NCI-H2196 (cell line): Measurements from ENCODE around the gene IL6ST.
"Not testable (repeated sequence)": the region's sequence is repeated elsewhere in the genome, so short reads cannot be mapped to it uniquely, and the experiment has no call there.

Experiments
- DNase-seq: peaks from one replicate; lab custom pipeline; 2025; ENCODE audit not compliant: unreplicated experiment; lab: John Stamatoyannopoulos, UW

IL6ST gene

DNA sequence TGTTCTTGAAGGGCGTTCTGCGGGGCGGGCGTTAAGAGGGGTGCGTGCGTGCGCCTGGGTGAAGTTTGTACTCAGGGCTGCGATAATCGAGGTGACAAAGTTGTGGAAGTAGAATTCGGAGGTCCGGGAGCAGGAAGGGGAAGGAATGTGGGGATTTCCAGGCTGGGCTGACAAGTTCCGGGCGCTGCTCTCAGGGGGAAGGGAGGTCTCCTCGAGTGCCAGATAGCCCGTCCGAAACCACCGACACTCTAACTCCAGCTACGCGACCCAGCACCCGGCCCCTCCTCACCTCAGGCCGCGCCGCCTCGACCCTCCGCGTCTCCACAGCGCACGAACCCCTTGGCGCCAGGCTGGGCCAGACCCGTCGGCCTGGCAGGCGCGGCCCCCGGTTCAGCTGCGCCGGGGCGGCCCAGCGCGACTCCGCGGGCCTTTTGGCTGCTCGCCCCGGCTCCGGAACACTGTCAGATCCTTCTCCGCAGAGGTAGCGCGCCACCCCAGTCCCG, at the start of gene IL6ST:
Gene IL6ST (minus strand): TSS at position 469 of the 503 bp plus-strand sequence. CDS start 18,685 bp downstream, outside the sequence.
- no peak for DNase-seq

- DNase-seq, result no peak
These were observed 45.2 kb upstream of the IL6ST start for GRCh38 chr5:56039985-56040384.

DNA sequence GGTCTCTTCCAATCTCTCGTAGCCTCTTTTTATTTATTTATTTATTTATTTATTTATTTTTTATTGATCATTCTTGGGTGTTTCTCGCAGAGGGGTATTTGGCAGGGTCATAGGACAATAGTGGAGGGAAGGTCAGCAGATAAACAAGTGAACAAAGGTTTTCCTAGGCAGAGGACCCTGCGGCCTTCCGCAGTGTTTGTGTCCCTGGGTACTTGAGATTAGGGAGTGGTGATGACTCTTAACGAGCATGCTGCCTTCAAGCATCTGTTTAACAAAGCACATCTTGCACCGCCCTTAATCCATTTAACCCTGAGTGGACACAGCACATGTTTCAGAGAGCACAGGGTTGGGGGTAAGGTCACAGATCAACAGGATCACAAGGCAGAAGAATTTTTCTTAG, 43.4 kb upstream of the IL6ST start:
- not testable (repeated sequence) for DNase-seq

DNA sequence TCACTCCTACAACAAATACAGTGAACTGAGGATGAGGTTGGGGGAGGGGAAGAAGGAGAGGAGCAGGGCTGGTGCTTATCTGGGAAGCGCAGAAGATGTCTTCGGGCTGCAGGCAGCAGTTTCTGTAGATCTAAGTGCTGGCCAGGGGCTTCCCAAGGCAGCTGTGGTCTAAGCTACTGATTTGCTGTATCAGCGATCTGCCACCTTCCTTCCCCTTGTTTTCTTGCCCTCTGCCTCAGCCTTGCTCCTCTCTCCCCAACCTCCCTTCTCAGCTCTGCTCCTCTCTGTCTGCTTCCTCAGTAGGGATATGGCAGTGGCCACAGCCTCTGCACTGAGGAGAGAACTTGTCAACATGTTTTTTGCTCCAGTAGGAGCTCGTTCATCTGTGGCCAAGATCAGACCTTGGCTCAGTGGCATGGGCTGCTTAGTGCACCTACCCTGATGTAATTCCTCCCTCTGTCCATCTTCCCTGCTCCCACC, 42.8 kb upstream of the IL6ST start:
- DNase-seq, result no peak

- DNase-seq, result not testable (repeated sequence)
These were observed 40.6 kb upstream of the IL6ST start for GRCh38 chr5:56035394-56035793.

DNA sequence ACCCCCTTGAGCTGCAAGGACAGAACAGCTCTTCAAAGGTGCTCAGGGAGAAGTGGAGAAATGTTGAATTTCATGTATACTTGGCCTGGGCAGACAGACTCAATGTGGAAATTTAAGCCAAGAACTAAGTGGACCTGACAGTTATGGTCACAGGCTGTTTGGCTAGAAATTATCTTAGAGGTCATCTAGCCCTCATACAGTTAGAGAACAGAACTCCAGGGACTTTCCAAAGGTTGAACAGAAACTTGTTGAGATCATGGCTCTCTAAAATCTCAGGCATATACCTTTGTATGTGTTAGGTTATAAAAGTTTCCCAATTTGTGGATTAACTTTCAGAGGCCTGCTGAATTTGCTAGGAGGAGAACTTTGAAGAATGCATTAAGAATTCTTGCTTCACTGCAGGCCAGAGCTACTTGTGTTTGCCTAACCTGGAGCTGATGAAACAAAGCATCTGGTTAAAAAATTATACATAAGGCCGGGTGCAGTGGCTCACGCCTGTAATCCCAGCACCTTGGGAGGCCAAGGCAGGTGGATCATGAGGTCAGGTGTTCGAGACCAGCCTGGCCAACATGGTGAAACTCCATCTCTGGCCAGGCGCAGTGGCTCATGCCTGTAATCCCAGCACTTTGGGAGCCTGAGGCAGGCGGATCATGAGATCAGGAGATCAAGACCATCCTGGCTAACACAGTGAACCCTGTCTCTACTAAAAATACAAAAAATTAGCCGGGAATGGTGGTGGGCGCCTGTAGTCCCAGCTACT, 35.3 kb upstream of the IL6ST start:
- DNase-seq, result not testable (repeated sequence)

DNA sequence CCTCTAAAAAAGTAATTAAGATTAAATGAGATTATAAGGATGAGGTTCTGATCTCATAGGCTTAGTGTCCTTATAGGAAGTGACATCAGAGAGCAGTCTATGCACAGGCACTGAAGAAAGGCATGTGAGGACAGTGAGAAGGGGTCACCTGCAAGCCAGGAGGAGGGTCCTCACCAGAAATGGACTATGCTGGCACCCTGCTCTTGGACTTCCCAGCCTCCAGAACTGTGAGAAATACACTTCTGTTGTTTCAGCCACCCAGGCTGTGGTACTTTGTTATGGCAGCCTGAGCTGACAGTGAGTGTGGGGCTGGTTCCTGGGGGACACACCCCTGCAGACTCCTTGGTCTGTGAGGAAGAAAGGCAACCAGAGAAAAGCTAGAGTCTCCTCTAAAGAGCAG, 34.7 kb upstream of the IL6ST start:
- DNase-seq, result no peak

DNA sequence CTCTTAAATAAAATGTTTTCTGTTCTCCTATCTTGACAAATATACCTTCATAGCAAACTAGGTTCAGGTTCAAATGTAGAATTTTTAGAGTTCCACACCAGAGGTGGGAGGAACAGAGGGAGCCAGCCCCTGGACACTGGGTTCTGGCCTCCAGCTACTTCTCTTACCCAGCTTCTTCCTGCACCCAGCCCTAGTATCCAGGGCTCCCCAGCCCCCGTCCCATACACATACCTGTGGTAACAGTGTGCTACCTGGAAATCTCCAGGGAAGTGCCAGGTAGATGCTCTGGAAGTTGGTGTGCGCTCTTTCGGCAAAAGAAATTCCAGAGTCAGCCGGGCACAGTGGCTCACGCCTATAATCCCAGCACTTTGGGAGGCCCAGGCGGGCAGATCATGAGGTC, 33.9 kb upstream of the IL6ST start:
- no peak for DNase-seq

- DNase-seq, result no peak
These were observed 32.1 kb upstream of the IL6ST start for GRCh38 chr5:56026863-56027300.

- DNase-seq, result no peak
These were observed 30.6 kb upstream of the IL6ST start for GRCh38 chr5:56025151-56025885.

- DNase-seq, result no peak
These were observed 30.0 kb upstream of the IL6ST start for GRCh38 chr5:56024810-56025150.

GRCh38 chr5:56023296-56023695, 28.5 kb upstream of the IL6ST start:
- DNase-seq, result no peak

DNA sequence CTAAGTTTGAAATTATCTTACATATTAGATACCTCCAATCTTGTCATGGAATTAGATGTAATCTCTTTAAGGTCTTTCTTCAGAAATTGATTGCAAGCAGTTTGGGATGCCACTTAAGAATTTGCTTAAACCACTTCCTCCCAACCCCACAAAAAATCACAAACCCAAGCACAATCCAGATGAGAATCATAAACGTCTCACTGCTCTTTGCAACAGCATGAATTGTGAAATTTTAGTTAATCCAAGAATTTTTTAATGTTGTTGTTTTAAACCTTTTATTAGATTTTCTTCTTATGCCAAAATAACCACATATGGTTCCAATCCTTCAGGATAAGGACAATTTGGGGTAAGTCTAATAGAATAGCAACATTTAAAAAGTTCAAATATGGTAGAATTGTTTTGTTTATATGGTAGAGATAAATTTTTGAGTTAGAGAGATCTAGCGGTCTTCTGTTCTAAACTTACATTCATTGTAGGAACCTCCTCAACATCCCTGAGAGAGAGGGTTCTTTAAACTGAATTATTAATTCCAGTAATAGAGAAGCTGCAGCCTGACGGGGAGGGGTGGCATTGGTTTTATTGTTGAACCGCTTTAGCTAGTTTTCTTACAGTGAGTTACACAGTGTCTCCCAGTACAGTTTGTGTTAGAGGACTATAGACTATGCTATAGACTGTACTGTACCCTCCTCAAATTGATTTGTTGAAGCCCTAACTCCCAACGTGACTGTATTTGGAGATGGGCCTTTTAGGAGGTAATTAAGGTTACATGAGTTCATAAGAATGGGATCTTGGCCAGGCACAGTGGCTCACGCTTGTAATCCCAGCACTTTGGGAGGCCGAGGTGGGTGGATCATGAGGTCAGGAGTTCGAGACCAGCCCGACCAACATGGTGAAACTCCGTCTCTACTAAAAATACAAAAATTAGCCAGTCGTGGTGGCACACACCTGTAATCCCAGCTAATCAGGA, 24.8 kb upstream of the IL6ST start:
- DNase-seq, result no peak

- DNase-seq, result no peak
These were observed 24.1 kb upstream of the IL6ST start for GRCh38 chr5:56018832-56019231.

DNA sequence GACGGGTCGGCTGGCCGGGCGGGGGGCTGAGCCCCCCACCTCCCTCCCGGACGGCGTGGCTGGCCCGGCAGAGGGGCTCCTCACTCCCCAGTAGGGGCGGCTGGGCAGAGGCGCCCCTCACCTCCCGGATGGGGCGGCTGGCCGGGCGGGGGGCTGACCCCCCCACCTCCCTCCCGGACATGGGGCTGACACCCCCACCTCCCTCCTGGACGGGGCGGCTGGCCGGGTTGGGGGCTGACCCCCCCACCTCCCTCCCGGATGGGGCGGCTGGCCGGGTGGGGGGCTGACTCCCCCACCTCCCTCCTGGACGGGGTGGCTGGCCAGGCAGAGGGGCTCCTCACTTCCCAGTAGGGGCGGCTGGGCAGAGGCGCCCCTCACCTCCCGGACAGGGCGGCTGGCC, 19.9 kb upstream of the IL6ST start:
- not testable (repeated sequence) for DNase-seq

DNA sequence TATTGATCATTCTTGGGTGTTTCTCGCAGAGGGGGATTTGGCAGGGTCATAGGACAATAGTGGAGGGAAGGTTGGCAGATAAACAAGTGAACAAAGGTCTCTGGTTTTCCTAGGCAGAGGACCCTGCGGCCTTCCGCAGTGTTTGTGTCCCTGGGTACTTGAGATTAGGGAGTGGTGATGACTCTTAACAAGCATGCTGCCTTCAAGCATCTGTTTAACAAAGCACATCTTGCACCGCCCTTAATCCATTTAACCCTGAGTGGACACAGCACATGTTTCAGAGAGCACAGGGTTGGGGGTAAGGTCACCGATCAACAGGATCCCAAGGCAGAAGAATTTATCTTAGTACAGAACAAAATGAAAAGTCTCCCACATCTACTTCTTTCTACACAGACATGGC, 19.2 kb upstream of the IL6ST start:
- not testable (repeated sequence) for DNase-seq

GRCh38 chr5:56012281-56012963, 17.7 kb upstream of the IL6ST start:
- DNase-seq, result no peak

GRCh38 chr5:56011835-56012234, 17.1 kb upstream of the IL6ST start:
- DNase-seq, result no peak

GRCh38 chr5:56010431-56010830, 15.7 kb upstream of the IL6ST start:
- no peak for DNase-seq

- DNase-seq, result no peak
These were observed 11.8 kb upstream of the IL6ST start for GRCh38 chr5:56006600-56006999.
